ENCODE measurements around the gene PRR18. TPM values are rescaled to one million over a fixed set of nuclear protein-coding genes. Genes with fewer than 3 reads are reported as not detected.

The PRR18 gene
- total and polyA plus RNA-seq, 2 of the 8 experiments (the other 6 are each of a cell fraction or from before 2014, with no cell fraction given) = 0.08 to 0.19 TPM

GRCh38 chr6:166333172-166333995 lies 25.2 kb upstream of the PRR18 start:
- Histone ChIP-seq H2AK5ac (ENCODE audit: low read depth, low read length) (no peak overlapping the region), H4K20me1 (replicated peaks in 1 of 2; ENCODE audit: control insufficient read depth in 1 of 2, insufficient read depth in 2 of 2, low read length in 2 of 2) (peaks cover 20 to 22% of the 10 kb centered on the region in 2 experiments), H3K27ac (ENCODE audit: low read depth, low read length) (no peak overlapping the region), H3K14ac (ENCODE audit: insufficient read length) (no peak overlapping the region), H2BK12ac (ENCODE audit: low read depth, low read length) (no peak overlapping the region), H4K8ac (ENCODE audit: extremely low read depth, insufficient read depth, low read length) (peak overlapping the region; percentile 75; the same call in 1 of the 2 replicates), H3K23me2 (ENCODE audit: low read depth, low read length) (no peaks in the 10 kb centered on the region), H2AFZ (ENCODE audit: low read length) (no peak overlapping the region), H3K4me1 (replicated peaks in 1 of 4; ENCODE audit: control insufficient read depth in 3 of 4, insufficient read depth in 4 of 4, low read length in 3 of 4) (peaks cover 0 to 6% (median 4%) of the 10 kb centered on the region in 4 experiments; a peak in 3 of 7 replicates), H3K9me3 (ENCODE audit: insufficient read depth in 2 of 2, low read depth in 1 of 2, low read length in 1 of 2) (no peaks in the 10 kb centered on the region), H3K4ac (replicated peaks; ENCODE audit: insufficient read length, low read depth, low read length) (no peak overlapping the region), H3K79me1 (ENCODE audit: low read depth, low read length) (peaks cover 15% of the 10 kb centered on the region), H2BK5ac (ENCODE audit: low read depth, low read length) (peak overlapping the region; percentile 7; the same call in 1 of the 2 replicates), H3K27me3 (replicated peaks in 1 of 4; ENCODE audit: control insufficient read depth in 3 of 4, extremely low read depth in 1 of 4, insufficient read depth in 3 of 4, low read length in 3 of 4) (no peaks in the 10 kb centered on the region), H2BK15ac (ENCODE audit: low read length) (no peak overlapping the region), H3K4me2 (ENCODE audit: insufficient read depth in 1 of 2, low read depth in 2 of 2, low read length in 2 of 2) (no peak overlapping the region), H4K91ac (replicated peaks; ENCODE audit: insufficient read length, low read length) (no peak overlapping the region), H2BK20ac (ENCODE audit: low read length) (no peak overlapping the region), H3K18ac (ENCODE audit: extremely low read depth, low read length) (no peak overlapping the region), H3K36me3 (ENCODE audit: control insufficient read depth in 2 of 4, insufficient read depth in 4 of 4, low read length in 3 of 4) (peaks cover 3 to 21% (median 4%) of the 10 kb centered on the region in 4 experiments; a peak in 3 of 8 replicates), H3K23ac (ENCODE audit: insufficient read length) (no peak overlapping the region), H3K79me2 (ENCODE audit: control insufficient read depth in 1 of 2, insufficient read depth in 2 of 2, low read length in 2 of 2) (peaks cover 14 to 99% of the 10 kb centered on the region in 2 experiments), H3K9ac (replicated peaks in 1 of 4; ENCODE audit: extremely low read depth in 1 of 4, low read depth in 3 of 4, low read length in 3 of 4) (no peak overlapping the region), H2BK120ac (replicated peaks; ENCODE audit: low read depth, low read length) (no peak overlapping the region), H4K5ac (ENCODE audit: insufficient read length, low read depth, low read length) (no peak overlapping the region), H3K4me3 (ENCODE audit: extremely low read depth in 1 of 4, insufficient read depth in 2 of 4, low read depth in 3 of 4, low read length in 4 of 4) (no peak overlapping the region), H3K56ac (replicated peaks; ENCODE audit: insufficient read length, low read depth, low read length) (no peak overlapping the region)
- FAIRE-seq (no peak), DNase-seq (ENCODE audit: low read depth in 1 of 2, low spot score in 2 of 2) (no peak)
- POLR2A ChIA-PET (ENCODE audit: partially characterized antibody) = interaction anchor here (0.7 to 2.9 kb wide), 9 partner anchors 8 to 74 kb away, joined by 3 to 10 read pairs (median 4); partner anchors contain the start of gene SFT2D1
- CTCF ChIA-PET (ENCODE audit: partially characterized antibody) = interaction anchor here (0.5 to 1.5 kb wide), 8 partner anchors 11 to 380 kb away, joined by 3 to 6 read pairs (median 4); no protein-coding TSS in a partner anchor
- 92% methylated on average over 23 of the region's 23 CpGs; no CpG with 5 or more reads in 1 of the 2 experiments for WGBS, 2 experiments (ENCODE audit: extremely low coverage in 1 of 2, insufficient coverage in 1 of 2, insufficient read length in 1 of 2, insufficient replicate concordance in 2 of 2, low coverage in 1 of 2, low lambda C conversion rate in 2 of 2, missing lambda C conversion rate in 1 of 2)
- TF ChIP-seq CBX8 (IDR thresholded peaks at IDR 0.05; ENCODE audit: borderline replicate concordance, low read depth, low read length) = no peak
- TF ChIP-seq BACH1 (IDR thresholded peaks at IDR 0.05; ENCODE audit: low read length) = no peak
- TF ChIP-seq EP300 (IDR thresholded peaks at IDR 0.05; ENCODE audit: borderline replicate concordance in 1 of 2, low read depth in 2 of 2, low read length in 2 of 2) = no peak
- no peak for TF ChIP-seq NRF1 (IDR thresholded peaks at IDR 0.05; ENCODE audit: low read depth, low read length)
- no peak for TF ChIP-seq ZNF274 (IDR thresholded peaks at IDR 0.05; ENCODE audit: borderline replicate concordance, extremely low read depth, low read length)
- no peak for TF ChIP-seq RNF2 (IDR thresholded peaks at IDR 0.05; ENCODE audit: borderline replicate concordance, low read depth, low read length, missing control alignments, poor library complexity, severe bottlenecking)
- TF ChIP-seq HDAC6 (IDR thresholded peaks at IDR 0.05; ENCODE audit: low read depth, low read length) = no peak
- TF ChIP-seq YY1 (IDR thresholded peaks at IDR 0.05; ENCODE audit: low read depth, low read length) = no peak

All from H1 (cell line).